EH (cell line): ENCODE results near the gene PAM16.

Experiments
- DNase-seq: peaks from one replicate; pipeline ENCODE4 v3.0.0-alpha.2; 2015; ENCODE audit warnings: low read depth

Gene PAM16

DNA sequence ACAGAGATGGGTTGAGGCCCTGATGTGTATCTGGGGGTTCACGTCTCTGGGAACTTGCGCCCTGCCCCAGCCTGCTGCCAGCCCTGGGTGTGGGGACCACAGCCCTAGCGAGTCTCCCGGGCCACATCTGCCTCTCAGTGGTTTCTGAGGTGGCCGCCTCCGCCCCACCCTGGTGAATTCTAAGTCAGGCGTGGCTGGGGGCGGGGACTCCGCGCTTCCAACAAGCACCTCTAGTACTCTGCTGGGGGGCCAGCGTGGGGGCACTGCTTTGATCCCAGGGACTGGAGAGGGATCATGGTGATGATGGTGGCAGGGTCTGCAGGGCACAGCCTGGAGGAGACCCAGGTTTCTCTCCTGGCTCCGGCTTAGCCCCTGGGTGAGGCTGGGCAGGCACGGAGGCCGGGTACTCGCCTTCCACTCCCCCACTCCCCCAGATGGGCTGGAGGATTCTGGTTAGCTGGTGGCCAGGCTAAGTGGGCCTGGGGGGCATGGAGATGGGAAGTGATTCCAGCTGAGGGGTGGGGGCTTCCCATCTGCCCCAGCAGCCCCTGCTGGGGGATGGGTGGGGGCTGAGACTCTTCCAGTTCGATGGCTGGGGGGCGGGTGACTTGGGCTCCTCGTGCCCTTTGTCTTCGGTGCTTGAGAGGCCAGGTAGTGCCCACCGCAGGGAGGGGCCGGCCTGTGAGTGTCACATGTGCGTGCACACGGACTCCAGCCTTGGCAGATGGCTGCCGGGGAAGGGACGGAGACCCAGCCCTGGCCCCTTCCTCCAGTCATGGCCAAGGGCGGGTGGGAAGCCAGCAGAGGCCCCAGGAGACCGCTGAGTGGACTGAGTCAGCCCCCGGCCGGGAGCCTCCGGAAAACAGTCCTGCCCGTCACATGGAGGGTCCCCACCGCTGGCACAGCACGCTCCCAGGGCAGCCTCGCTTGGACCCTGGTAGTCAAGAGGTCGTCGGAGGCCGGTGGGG, 31.4 kb downstream of the PAM16 start:
- peak; percentile 41 for DNase-seq

DNA sequence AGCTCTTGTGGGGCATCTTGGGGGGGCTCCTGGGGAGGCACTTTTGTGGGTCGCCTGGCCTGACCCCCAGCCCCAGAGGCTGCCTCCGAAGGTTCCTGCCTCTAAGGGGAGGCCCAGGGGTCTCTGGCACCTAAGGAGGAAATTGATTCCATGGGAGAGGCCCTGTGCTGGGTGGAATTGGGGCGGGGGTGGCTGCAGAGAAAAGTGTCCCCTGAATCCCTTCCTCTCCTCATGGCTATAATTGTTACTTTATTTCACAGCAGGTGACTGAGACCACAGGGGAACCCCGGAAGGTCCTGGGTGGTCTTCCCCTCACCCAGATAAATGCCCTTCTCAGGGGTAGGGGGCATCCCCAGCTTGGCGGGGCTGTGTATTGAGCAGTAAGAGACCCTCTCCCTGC, 32.2 kb downstream of the PAM16 start:
- no peak for DNase-seq

DNA sequence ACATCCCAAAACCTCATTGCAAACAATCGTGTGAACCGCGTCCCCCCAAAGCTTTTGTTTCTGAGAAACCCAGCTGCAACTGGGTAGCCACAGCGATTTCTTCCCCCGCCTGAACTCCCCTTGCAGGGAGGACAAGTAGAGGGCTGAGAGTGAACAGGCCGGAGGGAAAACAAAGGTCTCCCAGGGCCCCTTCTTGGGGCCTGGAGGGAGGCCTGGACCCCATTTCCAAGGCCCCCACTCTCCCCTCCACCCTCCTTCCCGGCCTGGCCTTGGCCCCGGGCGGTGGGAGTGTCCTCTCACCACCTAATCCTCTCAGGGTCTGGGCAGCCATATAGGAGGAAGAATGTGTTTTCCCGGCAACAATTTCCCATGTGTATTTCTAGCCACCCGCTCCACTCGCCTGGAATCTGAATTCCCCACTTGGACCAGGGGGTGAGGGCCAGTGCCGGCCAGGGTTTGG, 32.6 kb downstream of the PAM16 start:
- DNase-seq: no peak

DNA sequence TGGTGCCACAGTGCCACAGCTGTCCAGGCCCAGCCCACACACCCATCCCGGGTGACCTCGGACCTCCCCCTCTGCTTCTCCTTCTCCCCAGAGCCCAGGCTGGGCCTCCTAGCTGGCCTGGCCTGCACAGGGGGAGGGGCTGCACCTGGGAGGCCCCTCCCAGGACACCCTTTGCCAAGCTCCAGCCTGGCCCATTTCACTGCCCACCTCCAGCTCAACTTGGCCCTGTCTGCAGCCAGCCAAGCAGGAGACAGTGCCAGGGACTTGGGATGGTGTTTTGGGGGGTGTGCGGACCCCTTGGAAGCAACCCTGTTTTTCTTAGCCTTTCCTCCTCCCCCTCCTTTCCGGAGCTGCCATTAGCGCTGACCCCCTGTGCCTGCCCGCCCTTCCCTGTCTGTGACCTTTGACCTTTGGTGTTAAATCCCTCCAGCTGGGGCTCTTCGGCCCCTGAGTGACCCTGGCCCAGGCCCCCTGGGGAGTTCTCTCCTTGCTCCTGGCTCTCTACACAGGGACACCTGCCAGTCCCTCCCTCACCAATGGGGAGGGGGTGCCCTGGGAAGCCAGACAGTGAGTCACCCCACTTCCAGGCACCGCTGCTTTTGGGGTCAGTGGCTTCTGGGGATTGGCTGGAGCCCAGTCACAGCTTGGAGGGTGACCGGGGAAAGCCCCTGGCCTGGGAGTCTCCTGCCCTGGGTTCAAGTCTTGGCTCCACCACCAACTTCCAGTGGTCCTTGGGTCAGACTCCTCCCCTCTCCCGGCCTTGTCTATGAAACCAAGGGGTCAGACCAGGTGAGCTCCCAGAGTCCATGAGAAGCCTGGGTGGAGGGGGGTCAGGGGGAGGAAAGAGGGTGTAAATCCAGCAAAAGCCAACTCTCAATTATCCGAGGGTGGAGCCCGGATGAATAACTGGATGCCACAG, 33.3 kb downstream of the PAM16 start:
- DNase-seq: peak; percentile 28

DNA sequence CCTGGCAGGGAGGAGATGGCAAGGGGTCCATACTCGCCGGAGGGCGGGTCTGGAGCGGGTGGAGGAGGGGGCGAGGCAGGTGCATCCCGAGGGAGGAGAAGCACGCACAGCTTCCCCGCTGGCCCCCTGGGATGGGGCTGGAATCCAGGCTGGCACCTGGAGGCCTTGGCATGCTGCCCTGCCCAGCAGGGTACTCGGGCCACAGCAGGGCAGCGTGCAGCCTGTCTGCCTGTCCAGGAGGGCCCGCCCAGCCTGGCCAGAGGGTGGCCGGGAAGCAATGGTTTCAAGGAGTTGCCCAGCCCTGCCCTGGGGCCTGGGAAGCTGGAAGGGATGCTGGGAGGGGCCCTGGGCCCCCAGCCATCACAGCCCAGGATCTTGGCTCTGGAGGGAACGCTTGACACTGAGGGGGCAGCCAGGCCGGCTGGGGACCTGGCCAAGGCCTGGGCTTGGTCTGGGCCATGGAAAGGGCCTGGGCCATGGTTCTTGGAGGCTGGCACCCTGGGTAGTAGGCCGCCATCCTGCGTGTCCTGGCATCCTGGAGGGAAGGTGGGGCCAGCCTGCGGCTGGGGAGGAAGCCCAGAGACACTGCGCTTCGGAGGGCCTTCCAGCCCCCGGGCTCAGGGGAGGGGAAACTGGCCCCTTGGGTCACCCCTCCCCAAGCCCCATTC, 34.1 kb downstream of the PAM16 start:
- DNase-seq: peak; percentile 61

DNA sequence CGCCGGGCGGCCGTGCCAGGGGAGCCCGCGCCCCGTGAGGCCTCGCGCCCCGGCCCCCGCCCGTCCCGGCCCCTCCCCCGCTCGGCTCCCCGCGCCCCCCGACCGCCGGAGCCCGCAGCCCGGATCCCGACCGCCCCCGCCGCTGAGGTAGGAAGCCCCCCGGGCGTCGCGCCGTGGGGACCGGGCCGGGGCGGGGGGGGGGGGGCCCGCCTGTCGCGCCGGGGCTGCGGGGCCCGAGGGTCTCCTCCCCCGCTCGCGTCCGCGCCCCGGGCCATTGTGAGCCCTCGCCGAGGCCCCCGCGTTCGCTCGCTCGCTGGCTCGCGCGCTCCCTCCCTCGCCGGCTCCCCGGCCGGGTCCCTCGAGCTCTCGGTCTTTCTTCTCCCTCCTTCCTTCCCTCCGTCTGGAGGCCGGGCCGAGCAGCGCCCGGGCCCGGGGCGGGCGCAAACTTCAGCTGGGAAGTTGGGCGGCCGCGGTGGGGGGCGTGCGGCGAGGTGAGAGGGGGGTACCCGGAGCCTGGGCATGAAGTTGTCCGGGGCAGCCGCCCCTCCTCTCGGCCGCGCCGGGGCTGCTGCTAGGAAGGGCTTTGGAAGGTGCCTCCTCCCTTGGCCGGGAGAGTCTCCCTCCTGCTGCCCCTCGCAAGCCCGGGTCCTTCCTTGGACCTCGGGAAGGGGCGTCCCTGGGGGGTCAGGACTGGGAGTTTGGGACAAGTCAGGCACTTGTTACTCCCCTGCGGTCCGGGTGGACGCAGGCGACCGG, 34.8 kb downstream of the PAM16 start:
- peak; percentile 35 for DNase-seq

DNA sequence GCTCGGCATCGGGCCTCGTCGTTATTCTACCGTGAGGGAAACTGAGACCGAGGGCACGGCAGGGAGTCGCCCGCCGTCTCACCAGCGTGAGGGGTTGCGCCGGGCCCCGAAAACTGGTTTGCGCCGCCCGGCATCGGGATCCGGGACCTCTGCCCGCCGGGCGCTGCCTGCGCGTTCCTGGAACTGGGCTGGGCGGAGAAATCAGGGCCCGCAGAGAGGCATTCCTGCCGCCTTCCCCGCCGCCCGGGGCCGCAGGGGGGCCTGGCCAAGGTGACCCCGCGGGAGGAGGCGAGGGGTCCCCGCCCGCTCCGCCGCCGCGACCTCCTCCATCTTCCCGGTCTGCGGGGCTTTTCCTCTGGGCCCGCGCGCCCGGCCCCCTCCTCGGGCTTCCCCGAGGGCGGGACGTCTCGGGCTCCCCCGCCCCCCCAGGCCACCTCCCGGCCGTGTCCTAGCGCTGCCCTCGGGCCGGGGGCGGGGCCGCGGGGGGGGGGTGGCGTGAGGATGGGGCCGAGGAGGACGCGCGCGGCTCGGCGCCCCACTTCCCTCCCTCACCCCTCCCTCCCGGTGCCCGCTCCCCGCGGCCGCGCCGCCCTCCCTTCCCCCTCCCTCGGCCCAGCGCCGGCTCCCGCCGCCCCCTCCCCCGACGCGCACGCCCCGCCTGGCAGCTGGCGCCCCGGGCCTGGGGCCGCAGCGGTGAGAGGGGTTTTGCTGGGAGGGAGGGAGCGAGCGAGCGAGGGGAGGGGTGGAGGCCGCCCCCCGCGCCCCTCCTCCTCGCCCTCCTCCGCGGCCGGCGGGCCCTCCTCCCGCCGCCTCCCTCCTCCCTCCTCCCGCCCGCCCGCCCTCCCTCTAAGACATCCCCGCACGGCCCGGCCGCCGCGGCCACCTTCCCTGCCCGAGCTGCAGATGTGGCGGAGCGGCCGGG, 35.7 kb downstream of the PAM16 start, which contains the start of gene GLIS2:
TSS of gene GLIS2 (plus strand) at position 882 of the 922 bp plus-strand sequence. CDS start 16,214 bp downstream, outside the sequence.
- peak; percentile 85 for DNase-seq

DNA sequence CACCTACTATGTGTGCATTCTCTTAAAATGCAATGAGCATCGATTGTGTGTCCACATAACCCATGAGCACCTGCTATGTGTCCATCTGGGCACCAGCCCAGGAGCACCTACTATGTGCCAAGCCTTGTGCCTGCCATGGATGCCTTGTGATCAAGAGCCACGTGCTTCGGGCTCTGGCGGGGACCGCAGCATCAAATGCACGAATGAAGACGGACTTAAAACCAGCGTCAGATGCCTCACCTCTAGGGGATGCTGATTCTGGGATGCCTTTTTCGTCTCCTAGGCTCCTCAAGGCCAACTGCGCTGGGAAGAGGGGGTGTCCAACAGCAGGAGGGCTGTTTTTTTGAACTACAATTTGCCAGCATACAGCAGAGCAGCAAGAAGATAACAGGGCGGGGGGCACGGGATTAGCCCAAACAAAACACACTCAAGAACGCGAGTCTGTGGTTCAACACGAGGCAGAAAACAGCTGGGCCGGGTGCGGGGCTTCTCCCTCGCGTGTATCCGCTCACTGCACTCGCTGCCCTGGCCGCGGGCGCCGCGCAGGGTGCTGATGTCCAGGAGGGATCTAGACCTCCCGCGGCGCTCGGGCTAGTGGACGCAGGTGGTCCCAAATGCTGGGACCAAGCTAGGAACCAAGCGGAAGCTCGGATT, 36.5 kb downstream of the PAM16 start:
- peak; percentile 42 for DNase-seq

DNA sequence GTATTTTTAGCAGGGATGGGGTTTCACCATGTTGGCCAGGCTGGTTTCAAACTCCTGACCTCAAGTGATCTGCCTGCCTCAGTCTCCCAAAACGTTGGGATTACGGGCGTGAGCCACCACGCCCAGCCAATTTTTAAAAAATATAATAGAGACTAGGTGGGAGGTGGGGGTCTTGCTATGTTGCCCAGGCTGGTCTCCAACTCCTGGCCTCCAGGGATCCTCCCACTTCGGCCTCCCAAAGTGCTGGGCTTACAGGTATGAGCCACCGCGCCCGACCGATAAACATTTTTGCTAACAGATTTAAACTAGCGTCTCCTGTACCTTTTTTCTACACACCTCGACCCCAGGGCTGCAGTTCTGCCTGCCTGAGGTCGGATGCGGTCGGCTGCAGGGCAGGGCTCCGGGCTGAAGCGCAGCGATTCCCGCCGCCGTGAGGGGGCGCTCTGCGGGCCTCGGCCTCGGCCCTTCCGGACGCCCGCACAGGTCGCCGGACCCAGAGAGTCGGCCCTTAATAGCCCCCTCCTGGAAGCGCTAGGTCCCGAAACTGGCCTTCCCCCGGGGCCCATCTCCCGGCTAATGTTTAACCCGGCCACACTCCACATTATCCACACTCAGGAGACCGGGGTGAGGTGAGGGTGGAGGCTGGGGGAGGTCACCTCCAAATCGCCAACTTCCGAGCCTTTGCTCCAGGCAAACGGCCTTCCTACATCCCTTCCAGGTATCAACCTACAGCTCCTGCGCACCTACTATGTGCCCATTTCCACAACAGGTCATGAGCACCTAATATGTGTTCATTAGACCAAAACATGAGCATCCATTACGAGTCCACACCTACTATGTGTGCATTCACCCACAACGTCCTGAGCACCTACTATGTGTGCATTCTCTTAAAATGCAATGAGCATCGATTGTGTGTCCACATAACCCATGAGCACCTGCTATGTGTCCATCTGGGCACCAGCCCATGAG, 37.3 kb downstream of the PAM16 start:
- no peak for DNase-seq

DNA sequence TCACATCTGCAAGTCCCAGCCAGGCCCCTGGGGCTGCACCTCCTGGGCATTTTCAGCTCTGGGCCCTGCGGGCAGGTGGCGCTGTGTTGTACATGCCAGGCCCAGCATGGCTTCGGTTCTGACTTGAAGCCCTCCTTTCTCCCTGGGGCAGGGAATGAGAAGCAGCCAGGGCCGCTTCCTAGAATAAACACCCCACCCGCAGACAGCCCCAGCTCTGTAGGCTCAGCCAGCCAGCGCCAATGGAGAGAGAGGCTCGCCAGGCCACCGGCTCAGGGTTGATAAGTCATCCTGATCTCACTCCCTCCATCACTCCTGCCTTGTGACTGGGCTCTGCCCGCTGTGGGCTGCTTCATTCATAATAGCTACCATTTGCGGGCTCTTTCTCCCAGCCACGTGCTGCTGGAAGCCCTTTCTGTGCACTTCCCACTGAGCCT, 41.3 kb downstream of the PAM16 start:
- peak; percentile 92 for DNase-seq

DNA sequence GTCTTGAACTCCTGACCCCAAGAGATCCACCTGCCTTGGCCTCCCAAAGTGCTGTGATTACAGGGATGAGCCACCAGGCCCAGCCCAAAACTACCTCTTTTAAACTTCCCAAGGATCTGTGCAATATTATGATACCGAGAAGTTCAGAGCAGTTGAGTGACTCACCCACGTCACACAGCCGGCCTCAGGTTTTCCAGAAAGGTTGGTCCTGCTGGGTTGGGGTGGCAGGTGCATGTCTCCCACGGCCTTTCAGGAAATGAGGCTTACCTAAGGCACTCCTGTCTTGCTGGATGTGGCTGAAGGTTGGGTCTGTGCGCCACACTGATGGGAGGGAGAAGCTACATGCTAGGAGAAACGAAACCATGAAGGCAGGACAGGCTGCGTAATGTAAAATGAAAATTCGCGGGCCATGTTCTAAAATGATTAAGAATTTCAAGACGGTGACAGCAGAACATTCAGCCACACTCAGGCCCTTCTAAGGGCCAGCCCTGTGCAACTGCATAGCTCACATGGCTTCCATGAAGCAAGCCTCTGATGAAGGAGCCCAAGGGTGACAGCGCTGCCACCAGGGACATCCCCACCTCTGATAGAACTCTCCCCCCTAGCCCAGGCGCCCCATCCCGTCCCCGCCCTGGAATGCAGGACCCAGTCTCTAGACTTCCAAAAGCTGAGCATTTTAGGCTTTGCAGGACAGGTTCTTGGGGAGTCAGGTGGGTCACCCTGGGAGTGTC, 41.9 kb downstream of the PAM16 start:
- no peak for DNase-seq

DNA sequence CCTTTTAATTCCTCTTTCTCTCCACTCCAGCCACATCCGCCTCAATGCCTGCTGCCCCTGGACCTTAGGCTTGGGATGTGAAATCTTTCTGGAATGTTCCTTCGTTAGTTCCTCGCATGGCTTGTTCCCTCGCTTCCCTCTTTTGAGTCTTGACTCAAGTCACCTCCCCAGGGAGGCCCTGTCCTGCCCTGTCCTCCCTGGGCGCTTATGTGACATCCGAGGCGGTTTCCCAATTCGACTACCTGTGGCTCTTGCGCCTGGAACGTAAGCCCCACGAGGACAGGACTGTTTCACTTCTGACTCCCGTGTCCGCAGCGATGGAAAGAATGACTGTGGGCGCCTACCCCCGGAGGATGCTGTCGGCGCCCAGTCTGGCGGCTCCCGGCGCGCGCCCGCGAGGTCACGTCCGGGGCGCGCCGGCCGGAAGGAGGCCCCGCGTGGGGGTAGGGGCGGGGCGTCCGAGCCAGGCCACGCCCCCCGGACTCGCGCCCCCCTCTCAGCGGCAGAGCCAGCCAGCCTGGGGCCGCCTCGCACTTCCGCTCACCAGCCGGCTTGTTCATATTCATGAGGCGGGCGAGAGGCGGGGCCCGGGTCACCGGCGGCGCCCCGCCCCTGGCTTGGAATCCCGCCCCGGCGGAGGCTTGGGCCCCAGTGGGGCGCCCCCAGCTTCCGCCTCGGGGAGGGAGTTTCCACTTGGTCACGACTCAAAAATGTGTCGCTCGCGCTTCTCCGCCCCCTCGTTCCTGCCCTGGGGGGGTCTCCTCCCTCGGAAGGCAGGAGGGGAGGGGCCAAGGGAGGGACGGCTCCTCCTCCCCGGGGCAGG, 43.7 kb downstream of the PAM16 start:
- peak; percentile 97 for DNase-seq

DNA sequence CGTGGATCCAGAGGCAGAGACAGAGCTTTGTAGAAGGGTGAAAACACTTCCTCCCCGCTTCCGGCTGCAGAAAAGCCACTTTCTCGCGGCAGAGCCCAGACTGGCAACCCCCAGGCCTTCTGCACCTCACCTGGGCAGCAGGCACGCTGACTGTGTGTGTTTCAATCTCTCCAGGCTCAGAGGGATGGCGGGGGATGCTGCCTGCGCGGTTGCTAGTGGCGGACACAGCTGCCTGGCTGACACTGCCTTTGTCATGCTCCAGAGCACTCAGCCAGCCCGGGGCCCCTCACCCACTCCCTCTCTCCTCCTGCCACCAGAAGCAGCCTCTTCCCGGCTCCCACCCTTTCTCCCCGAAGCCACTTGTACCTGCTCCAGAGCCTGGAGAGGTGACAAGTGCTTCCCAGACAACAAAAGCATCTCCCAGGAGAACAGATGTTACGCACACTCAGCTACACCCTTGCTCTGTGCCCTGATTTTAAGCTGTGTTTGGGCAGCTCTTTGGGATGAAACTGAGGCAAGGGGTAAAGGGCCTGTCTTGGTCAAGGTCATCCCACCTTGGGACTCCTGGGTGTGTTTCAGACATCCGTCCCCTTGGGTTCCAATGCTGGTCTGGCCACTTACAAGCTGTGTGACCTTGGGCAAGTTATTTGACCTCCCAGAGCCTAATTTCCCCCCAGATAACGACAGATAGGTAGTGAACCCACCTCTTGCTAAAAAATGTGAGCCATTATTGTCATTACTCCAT, 44.5 kb downstream of the PAM16 start:
- no peak for DNase-seq

DNA sequence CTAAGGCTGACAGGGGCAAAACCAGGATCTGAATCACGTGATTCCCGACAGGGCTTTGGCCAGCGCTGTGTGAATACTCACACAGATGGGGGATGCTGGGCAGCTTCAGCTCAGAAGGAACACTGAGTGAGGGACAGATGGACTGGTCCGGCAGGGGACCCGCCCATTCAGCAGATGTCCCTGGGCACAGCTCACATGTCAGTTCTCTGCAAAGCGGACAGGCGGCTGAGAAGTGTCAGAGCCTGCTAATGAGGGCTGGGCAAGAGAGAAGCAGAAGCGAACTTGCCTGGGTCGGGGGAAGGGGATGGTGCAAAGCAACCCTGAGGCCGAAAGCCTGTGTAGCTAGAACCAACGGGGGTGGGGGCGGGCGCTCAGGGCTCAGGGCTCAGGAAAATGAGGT, 47.1 kb downstream of the PAM16 start:
- DNase-seq: no peak

DNA sequence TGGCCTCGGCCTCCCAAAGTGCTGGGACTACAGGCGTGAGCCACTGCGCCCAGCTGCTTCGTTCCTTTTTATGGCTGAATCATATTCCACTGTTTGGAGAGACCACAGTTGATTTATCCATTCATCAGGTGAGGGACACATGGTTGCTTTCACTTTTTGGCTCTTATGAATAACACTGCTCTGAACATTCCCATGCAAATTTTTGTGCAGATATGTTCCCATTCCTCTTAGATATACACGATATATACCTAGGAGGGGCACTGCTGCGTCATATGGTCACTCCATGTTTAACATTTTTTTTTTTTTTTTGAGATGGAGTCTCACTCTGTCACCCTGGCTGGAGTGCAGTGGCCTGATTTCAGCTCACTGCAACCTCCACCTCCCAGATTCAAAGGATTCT, 49.2 kb downstream of the PAM16 start:
- no peak for DNase-seq

DNA sequence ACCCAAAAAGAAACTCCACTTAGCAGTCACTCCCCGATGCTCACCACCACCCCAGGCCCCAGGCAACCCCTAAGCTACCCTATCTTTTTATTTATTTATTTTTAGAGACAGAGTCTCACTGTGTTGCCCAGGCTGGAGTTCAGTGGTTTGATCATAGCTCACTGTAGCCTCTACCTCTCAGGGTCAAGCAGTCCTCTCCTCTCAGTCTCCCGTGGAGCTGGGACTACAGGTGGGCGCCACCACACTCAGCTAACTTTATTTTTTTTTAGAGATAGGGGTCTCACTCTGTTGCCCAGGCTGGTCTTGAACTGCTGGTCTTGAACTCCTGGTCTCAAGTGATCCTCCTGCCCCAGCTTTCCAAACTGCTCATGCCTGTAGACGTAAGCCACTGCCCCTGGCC, 49.9 kb downstream of the PAM16 start:
- no peak for DNase-seq
